H1 (cell line): ENCODE measurements around the gene SKP1.

Experiments used
- ATF2 ChIP-seq: IDR thresholded peaks from 2 replicates; pipeline ENCODE4 v1.6.1; 2012; ENCODE audit warnings: low read length, inconsistent platforms
- CEBPB ChIP-seq: IDR thresholded peaks from 2 replicates; pipeline ENCODE4 v1.6.1; 2012; ENCODE audit warnings: low read depth, low read length
- CHD2 ChIP-seq: IDR thresholded peaks from 2 replicates; pipeline ENCODE4 v1.6.1; 2012; ENCODE audit warnings: low read length, improper control_type of control experiment
- EZH2 ChIP-seq: fragments of 200-600 bp; sonication (generic); IDR thresholded peaks from 2 replicates; pipeline ENCODE4 v1.7.1; 2012; ENCODE audit warnings: low read depth, mild to moderate bottlenecking, moderate library complexity, low read length, inconsistent platforms; ENCODE audit not compliant: severe bottlenecking
- GTF2F1 ChIP-seq: IDR thresholded peaks from 2 replicates; pipeline ENCODE4 v1.6.1; 2012; ENCODE audit warnings: low read depth, low read length, improper control_type of control experiment, borderline replicate concordance
- MAFK ChIP-seq: IDR thresholded peaks from 2 replicates; pipeline ENCODE4 v1.6.1; 2012; ENCODE audit warnings: low read depth, mild to moderate bottlenecking, improper control_type of control experiment, low read length
- POLR2A ChIP-seq, 2 experiments: IDR thresholded peaks; 1 replicate in 1 of 2; 2 replicates in 1 of 2; pipeline ENCODE4 v1.6.1; 2011; ENCODE audit warnings: low read depth in 2 of 2, low read length in 2 of 2, mild to moderate bottlenecking in 2 of 2; ENCODE audit errors: control extremely low read depth in 1 of 2
- POLR2AphosphoS5 ChIP-seq: IDR thresholded peaks from 2 replicates; pipeline ENCODE4 v1.6.1; 2011; ENCODE audit warnings: low read depth, low read length
- SP1 ChIP-seq: IDR thresholded peaks from 2 replicates; pipeline ENCODE4 v1.6.1; 2011; ENCODE audit warnings: low read depth, low read length
- SP4 ChIP-seq: IDR thresholded peaks from 2 replicates; pipeline ENCODE4 v1.6.1; 2012; ENCODE audit warnings: low read length, inconsistent platforms
- TAF7 ChIP-seq: optimal IDR thresholded peaks from 2 replicates; pipeline ENCODE3; 2011; ENCODE audit warnings: low read depth, mild to moderate bottlenecking, inconsistent platforms, low read length, moderate library complexity, borderline replicate concordance
- YY1 ChIP-seq: IDR thresholded peaks from 2 replicates; pipeline ENCODE4 v1.6.1; 2011; ENCODE audit warnings: low read depth, mild to moderate bottlenecking, low read length
- TF ChIP-seq, protein P1 (sequence below), 3 experiments: IDR thresholded peaks; 1 replicate in 2 of 3; 2 replicates in 1 of 3; pipeline versions ENCODE4 v1.5.1 to v1.6.1; 2011; ENCODE audit warnings: low read length in 3 of 3, mild to moderate bottlenecking in 3 of 3, inconsistent platforms in 2 of 3, low read depth in 1 of 3, moderate library complexity in 1 of 3; ENCODE audit not compliant: insufficient read depth in 1 of 3; ENCODE audit errors: control extremely low read depth in 1 of 3

- TF ChIP-seq, protein P1, sequence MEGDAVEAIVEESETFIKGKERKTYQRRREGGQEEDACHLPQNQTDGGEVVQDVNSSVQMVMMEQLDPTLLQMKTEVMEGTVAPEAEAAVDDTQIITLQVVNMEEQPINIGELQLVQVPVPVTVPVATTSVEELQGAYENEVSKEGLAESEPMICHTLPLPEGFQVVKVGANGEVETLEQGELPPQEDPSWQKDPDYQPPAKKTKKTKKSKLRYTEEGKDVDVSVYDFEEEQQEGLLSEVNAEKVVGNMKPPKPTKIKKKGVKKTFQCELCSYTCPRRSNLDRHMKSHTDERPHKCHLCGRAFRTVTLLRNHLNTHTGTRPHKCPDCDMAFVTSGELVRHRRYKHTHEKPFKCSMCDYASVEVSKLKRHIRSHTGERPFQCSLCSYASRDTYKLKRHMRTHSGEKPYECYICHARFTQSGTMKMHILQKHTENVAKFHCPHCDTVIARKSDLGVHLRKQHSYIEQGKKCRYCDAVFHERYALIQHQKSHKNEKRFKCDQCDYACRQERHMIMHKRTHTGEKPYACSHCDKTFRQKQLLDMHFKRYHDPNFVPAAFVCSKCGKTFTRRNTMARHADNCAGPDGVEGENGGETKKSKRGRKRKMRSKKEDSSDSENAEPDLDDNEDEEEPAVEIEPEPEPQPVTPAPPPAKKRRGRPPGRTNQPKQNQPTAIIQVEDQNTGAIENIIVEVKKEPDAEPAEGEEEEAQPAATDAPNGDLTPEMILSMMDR (IDR thresholded peaks at IDR 0.05; ENCODE audit: control extremely low read depth in 1 of 3, insufficient read depth in 1 of 3, low read depth in 1 of 3, low read length in 3 of 3): no peak
- TF ChIP-seq CHD2: no peak
- TF ChIP-seq EZH2: no peak
- no peak for TF ChIP-seq SP4
- TF ChIP-seq TAF7: no peak
- no peak for TF ChIP-seq GTF2F1
- no peak for TF ChIP-seq POLR2A (IDR thresholded peaks at IDR 0.05; ENCODE audit: control extremely low read depth in 1 of 2, low read depth in 2 of 2, low read length in 2 of 2)
- no peak for TF ChIP-seq ATF2
- no peak for TF ChIP-seq MAFK
- no peak for TF ChIP-seq SP1
- no peak for TF ChIP-seq POLR2AphosphoS5
- TF ChIP-seq CEBPB: no peak
- TF ChIP-seq YY1: no peak
These were observed 42.7 kb downstream of the SKP1 start for GRCh38 chr5:134133995-134134541.
